Aorta (tissue), 5 donors: Measurements from ENCODE around the gene DNM1L. TPM values are rescaled to one million over a fixed set of nuclear protein-coding genes. Genes with fewer than 3 reads are reported as not detected.

Experiments used
- ATAC-seq: fragments of 200-7000 bp; cut with Tn5 transposase; one replicate; pipeline ENCODE4 v1.9.1; 2022; ENCODE audit warnings: moderate library complexity; ENCODE audit not compliant: low FRiP score
- DNase-seq, 2 donors: peaks; one replicate each; pipeline ENCODE4 v3.0.0-alpha.2; 2020
- H3K27ac ChIP-seq, 2 donors: one replicate each; pipeline ENCODE4 v1.5.1; 2013; ENCODE audit warnings: low read length in 2 of 2, mild to moderate bottlenecking in 2 of 2, moderate library complexity in 2 of 2, control low read depth in 1 of 2, inconsistent platforms in 1 of 2, low read depth in 1 of 2
- H3K27me3 ChIP-seq, 2 donors: one replicate each; pipeline ENCODE4 v1.6.1; 2013; ENCODE audit warnings: control low read depth in 1 of 2, low read length in 1 of 2, mild to moderate bottlenecking in 1 of 2, moderate library complexity in 1 of 2; ENCODE audit not compliant: insufficient read depth in 2 of 2, control insufficient read depth in 1 of 2
- H3K36me3 ChIP-seq, 2 donors: one replicate each; pipeline ENCODE4 v1.6.1; 2013; ENCODE audit warnings: control low read depth in 1 of 2, low read length in 1 of 2, mild to moderate bottlenecking in 1 of 2; ENCODE audit not compliant: insufficient read depth in 2 of 2, control insufficient read depth in 1 of 2
- H3K4me1 ChIP-seq, 2 donors: one replicate each; pipeline ENCODE4 v1.6.1; 2013; ENCODE audit warnings: low read length in 2 of 2, control low read depth in 1 of 2, mild to moderate bottlenecking in 1 of 2, moderate library complexity in 1 of 2; ENCODE audit not compliant: insufficient read depth in 2 of 2, control insufficient read depth in 1 of 2
- H3K4me3 ChIP-seq, 2 donors: one replicate each; pipeline ENCODE4 v1.5.1; 2013; ENCODE audit warnings: low read length in 2 of 2, control low read depth in 1 of 2, mild to moderate bottlenecking in 1 of 2
- H3K9me3 ChIP-seq: one replicate; pipeline ENCODE4 v1.6.1; 2013; ENCODE audit warnings: mild to moderate bottlenecking, low read length; ENCODE audit not compliant: control insufficient read depth
- WGBS, 2 donors: extraction: QIAGEN DNeasy Blood & Tissue Kit; methylation state at CpG; one replicate each; pipeline ENCODE4 v1.1.7; 2013; 5-methylcytosine and 5-hydroxymethylcytosine counted together
- intact Hi-C, 2 donors: fragments of 100-400 bp; cut with DNase I; formaldehyde crosslinking; loops; one replicate each; pipeline versions ENCODE4 v1.14.2 to v1.15.0; 2022
- polyA plus RNA-seq, 2 donors: library from polyadenylated mRNA; stranded (reverse); fragments of 200-250 nt; gene quantifications; one replicate each; pipeline ENCODE4 v1.2.3, GENCODE V29; 2013
- total RNA-seq, 2 donors: library from RNA; stranded (reverse); fragmentation: NEBNext Ultra II Directional; extraction: Animal tissue kit (Norgen Biotek cat#: 25700); gene quantifications; one replicate each; pipeline ENCODE4 v1.2.1, GENCODE V29; 2021
- donor health status: healthy with polysubstance abuse.
- donor health status: Bipolar disorder and iron deficiency.
- donor health status: DM: no; HTN: no; CAD: no.
- donor health status: DM: no; HTN: no; CAD: no.
- donor health status: DM: yes; HTN: yes; CAD: no.

Gene DNM1L
- total and polyA plus RNA-seq, 4 donors: 20.4 to 92.5 (median 52.8) TPM

- DNase-seq (no peak), ATAC-seq (no peak)
- peaks cover 0 to 4% of the 10 kb centered on the region in 2 donors for H3K4me1 ChIP-seq
- no peaks in the 10 kb centered on the region for H3K27me3 ChIP-seq
- no peaks in the 10 kb centered on the region for H3K36me3 ChIP-seq
- WGBS, 2 donors: 92 to 93% methylated on average over 7 of the region's 7 CpGs
- intact Hi-C loops: no loop called here
- H3K9me3 ChIP-seq: no peaks in the 10 kb centered on the region
- H3K27ac ChIP-seq: no peak overlapping the region
- no peak overlapping the region for H3K4me3 ChIP-seq
Measured at GRCh38 chr12:32661706-32662105, 17.4 kb upstream of the DNM1L start.

DNA sequence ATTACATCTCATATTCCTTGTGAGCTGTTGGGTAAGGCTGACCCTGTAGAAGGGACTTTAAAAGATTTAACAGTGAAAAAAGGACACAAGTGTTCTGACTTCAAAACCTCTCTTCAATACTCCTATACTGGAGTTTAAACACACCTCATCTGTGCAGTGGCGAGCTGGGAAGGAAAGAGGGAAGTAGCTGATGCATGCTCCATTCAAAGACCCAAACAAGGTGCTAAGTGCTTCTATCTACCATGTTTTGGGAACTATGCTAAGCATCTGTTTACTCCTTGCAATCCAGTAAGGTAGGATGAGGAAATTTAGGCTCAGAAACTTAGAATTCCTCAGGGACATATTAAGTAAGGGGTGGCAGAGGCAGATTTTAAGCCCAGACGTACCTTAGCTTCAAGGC lies 16.4 kb upstream of the DNM1L start:
- DNase-seq (no peak), ATAC-seq (no peak)
- intact Hi-C loops: no loop called here
- Histone ChIP-seq H3K36me3 (no peaks in the 10 kb centered on the region), H3K27ac (no peak overlapping the region), H3K4me1 (peaks cover 0 to 4% of the 10 kb centered on the region in 2 donors), H3K27me3 (no peaks in the 10 kb centered on the region), H3K4me3 (no peak overlapping the region), H3K9me3 (no peaks in the 10 kb centered on the region)
- WGBS, 2 donors: 84 to 89% methylated on average over 2 of the region's 2 CpGs

GRCh38 chr12:32666018-32666417 lies 13.1 kb upstream of the DNM1L start:
- Histone ChIP-seq H3K4me1 (no peaks in the 10 kb centered on the region), H3K27ac (no peak overlapping the region), H3K27me3 (no peaks in the 10 kb centered on the region), H3K9me3 (peaks cover 2% of the 10 kb centered on the region), H3K4me3 (no peak overlapping the region), H3K36me3 (no peaks in the 10 kb centered on the region)
- 85 to 88% methylated on average over 14 of the region's 14 CpGs for WGBS, 2 donors
- DNase-seq: no peak
- intact Hi-C loops: no loop called here
- ATAC-seq: no peak

- Histone ChIP-seq H3K36me3 (no peaks in the 10 kb centered on the region), H3K4me1 (no peaks in the 10 kb centered on the region), H3K4me3 (no peak overlapping the region), H3K27ac (no peak overlapping the region), H3K27me3 (no peaks in the 10 kb centered on the region), H3K9me3 (peaks cover 2% of the 10 kb centered on the region)
- DNase-seq (no peak), ATAC-seq (no peak)
- WGBS, 2 donors: 88 to 94% methylated on average over 1 of the region's 1 CpG
- intact Hi-C loops: no loop called here
Measured at GRCh38 chr12:32669584-32669983, 9.5 kb upstream of the DNM1L start.

GRCh38 chr12:32671930-32672780 lies 6.9 kb upstream of the DNM1L start:
- Histone ChIP-seq H3K36me3 (no peaks in the 10 kb centered on the region), H3K9me3 (peaks cover 2% of the 10 kb centered on the region), H3K4me1 (no peaks in the 10 kb centered on the region), H3K4me3 (no peak overlapping the region), H3K27ac (no peak overlapping the region), H3K27me3 (no peaks in the 10 kb centered on the region)
- WGBS, 2 donors: 36 to 40% methylated on average over 11 of the region's 11 CpGs
- intact Hi-C loops: loop anchor here (5.0 to 10.0 kb wide), 4 partner anchors 137 to 307 kb away; no protein-coding TSS in a partner anchor
- no peak for DNase-seq
- ATAC-seq: peak; percentile 75

DNA sequence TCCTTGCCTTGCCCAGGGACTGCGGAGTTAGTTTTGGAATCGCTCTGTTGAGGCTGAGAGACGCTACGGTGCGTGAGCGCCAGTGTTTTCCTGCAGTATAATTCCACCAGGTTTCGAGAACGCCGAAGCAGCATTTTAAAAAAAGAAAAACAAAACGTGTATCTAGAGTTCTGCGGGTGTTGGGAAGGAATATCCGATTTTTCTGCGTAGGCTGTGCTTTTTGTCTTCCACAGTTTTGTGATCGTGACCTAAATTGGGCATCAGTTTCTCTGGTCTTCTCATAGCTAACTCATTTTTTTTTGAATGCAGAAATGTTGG lies 778 bp downstream of the DNM1L start:
- no peaks in the 10 kb centered on the region for H3K4me1 ChIP-seq
- no peaks in the 10 kb centered on the region for H3K9me3 ChIP-seq
- no peak for ATAC-seq

DNA sequence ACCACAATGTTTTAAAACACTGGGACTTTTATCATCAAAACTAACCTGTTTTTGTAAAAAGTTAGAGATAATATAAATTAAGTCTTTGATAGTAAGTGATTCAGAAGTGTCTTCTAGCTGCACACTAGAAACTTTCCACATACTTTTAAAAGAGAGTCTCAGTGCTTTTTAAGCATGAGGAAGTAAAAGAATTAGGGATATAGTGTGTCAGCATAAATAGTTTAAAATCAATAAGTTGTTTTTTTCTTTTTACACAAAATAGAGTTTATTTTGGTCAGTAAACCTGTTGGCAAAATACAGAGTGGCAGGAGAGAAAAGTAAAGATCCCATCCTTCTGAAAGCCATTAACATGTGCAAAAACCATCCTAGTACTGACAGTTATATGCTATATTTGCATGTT lies 1.7 kb downstream of the DNM1L start:
- no peaks in the 10 kb centered on the region for H3K36me3 ChIP-seq
- no peaks in the 10 kb centered on the region for H3K27me3 ChIP-seq
- H3K9me3 ChIP-seq: no peaks in the 10 kb centered on the region
- no peak overlapping the region for H3K4me3 ChIP-seq
- H3K27ac ChIP-seq: no peak overlapping the region
- no peaks in the 10 kb centered on the region for H3K4me1 ChIP-seq
- DNase-seq (no peak), ATAC-seq (no peak)
- intact Hi-C loops: no loop called here

More for the DNA sequence above, 778 bp downstream of the DNM1L start:
- Histone ChIP-seq H3K27ac (peak overlapping the region; percentile 62 to 88), H3K36me3 (no peaks in the 10 kb centered on the region), H3K27me3 (no peaks in the 10 kb centered on the region), H3K4me3 (peak overlapping the region; percentile 65 to 80)
- no peak for DNase-seq
- intact Hi-C loops: loop anchor here (2.0 to 10.0 kb wide), 3 partner anchors 145 to 1021 kb away; partner anchors contain the start of gene ETFBKMT (in 1 of the 2)
- WGBS, 2 donors: 0 to 1% methylated on average over 14 of the region's 14 CpGs

- Histone ChIP-seq H3K4me3 (no peak overlapping the region), H3K4me1 (no peaks in the 10 kb centered on the region), H3K9me3 (no peaks in the 10 kb centered on the region), H3K36me3 (no peaks in the 10 kb centered on the region), H3K27ac (no peak overlapping the region), H3K27me3 (no peaks in the 10 kb centered on the region)
- intact Hi-C loops: no loop called here
- WGBS, 2 donors: 84 to 89% methylated on average over 11 of the region's 11 CpGs
- DNase-seq (no peak), ATAC-seq (no peak)
Measured at GRCh38 chr12:32681272-32681671, 2.2 kb downstream of the DNM1L start.

DNA sequence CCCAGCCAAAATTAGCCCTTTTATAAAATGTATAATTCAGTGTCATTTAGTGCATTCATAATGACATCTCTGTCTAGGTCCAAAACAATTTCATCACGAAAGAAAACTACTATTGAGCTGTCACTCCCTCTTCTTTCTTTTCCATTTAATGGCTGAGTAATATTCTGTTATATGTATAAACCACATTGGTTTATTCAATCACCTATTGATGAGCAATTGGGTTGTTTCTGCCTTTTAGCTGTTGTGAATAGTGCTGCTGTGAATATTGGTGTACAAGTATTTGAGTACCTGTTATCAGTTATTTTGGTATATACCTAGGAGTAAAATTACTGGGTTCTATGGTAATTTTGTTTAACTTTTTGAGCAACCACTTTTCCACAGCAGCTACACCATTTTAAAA lies 7.2 kb downstream of the DNM1L start:
- H3K9me3 ChIP-seq: no peaks in the 10 kb centered on the region
- no peaks in the 10 kb centered on the region for H3K36me3 ChIP-seq
- WGBS, 2 donors: 88 to 100% methylated on average over 1 of the region's 1 CpG

More for the DNA sequence above, 7.2 kb downstream of the DNM1L start:
- Histone ChIP-seq H3K27ac (no peak overlapping the region), H3K4me1 (no peaks in the 10 kb centered on the region), H3K27me3 (no peaks in the 10 kb centered on the region), H3K4me3 (no peak overlapping the region)
- ATAC-seq: no peak
- DNase-seq: no peak
- intact Hi-C loops: no loop called here
